ENCODE results near the gene NPRL2.

DNA sequence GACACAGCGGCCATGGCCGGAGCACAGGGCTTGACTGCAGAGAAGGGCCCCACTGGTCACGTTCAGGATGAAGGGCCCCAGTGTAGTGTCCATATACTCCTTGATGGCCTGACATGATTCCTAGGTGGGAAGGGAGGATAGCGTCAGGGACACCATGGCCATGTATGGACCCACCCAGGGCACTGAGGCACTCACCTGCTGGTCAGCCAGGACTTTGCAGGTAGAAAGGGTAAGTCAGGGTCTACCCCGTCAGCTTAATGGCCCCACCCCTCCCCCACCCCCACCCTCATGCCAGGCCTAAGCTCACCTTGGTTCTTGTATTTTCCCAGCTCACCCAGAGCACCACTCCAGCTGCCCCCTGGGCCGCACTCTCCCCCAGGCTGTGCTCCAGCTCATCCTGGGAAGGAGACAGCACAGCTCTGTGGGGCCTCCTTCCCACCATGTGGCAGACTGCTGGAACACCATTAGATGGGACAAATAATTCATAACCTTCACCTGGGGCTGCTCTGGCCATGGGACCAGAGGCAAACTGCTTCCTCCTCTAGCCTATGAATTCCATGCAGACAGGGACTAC lies 49.8 kb downstream of the NPRL2 start:
- TF ChIP-seq, protein P1, sequence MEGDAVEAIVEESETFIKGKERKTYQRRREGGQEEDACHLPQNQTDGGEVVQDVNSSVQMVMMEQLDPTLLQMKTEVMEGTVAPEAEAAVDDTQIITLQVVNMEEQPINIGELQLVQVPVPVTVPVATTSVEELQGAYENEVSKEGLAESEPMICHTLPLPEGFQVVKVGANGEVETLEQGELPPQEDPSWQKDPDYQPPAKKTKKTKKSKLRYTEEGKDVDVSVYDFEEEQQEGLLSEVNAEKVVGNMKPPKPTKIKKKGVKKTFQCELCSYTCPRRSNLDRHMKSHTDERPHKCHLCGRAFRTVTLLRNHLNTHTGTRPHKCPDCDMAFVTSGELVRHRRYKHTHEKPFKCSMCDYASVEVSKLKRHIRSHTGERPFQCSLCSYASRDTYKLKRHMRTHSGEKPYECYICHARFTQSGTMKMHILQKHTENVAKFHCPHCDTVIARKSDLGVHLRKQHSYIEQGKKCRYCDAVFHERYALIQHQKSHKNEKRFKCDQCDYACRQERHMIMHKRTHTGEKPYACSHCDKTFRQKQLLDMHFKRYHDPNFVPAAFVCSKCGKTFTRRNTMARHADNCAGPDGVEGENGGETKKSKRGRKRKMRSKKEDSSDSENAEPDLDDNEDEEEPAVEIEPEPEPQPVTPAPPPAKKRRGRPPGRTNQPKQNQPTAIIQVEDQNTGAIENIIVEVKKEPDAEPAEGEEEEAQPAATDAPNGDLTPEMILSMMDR (IDR thresholded peaks at IDR 0.05; ENCODE audit: extremely low read depth in 1 of 2, insufficient read depth in 1 of 2, low read depth in 1 of 2, low read length in 2 of 2), result no peak
- TF ChIP-seq POLR2AphosphoS5 (IDR thresholded peaks at IDR 0.05; ENCODE audit: insufficient read depth, low read depth, low read length), result no peak
- no peak for TF ChIP-seq POLR2A (IDR thresholded peaks at IDR 0.05; ENCODE audit: low read depth, low read length)
- TF ChIP-seq, protein P2, sequence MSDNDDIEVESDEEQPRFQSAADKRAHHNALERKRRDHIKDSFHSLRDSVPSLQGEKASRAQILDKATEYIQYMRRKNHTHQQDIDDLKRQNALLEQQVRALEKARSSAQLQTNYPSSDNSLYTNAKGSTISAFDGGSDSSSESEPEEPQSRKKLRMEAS (IDR thresholded peaks at IDR 0.05; ENCODE audit: insufficient read depth, insufficient read length), result no peak
- no peak for TF ChIP-seq GATA2 (IDR thresholded peaks at IDR 0.05; ENCODE audit: insufficient read depth, insufficient read length, low read depth, low read length)
